Measurements from ENCODE around the gene TFIP11. TPM values are rescaled to one million over a fixed set of nuclear protein-coding genes. Genes with fewer than 3 reads are reported as not detected.

Gene TFIP11
- total and polyA plus RNA-seq, 10 of the 15 experiments (the other 5 are each of a cell fraction or from before 2014, with no cell fraction given), result 14.2 to 43.3 (median 31.9) TPM

- peak; percentile 50; the same call in 1 of the 2 replicates for TF ChIP-seq JUND (IDR thresholded peaks at IDR 0.05; ENCODE audit: low read depth, low read length)
- TF ChIP-seq IRF3 (IDR thresholded peaks at IDR 0.05), result no peak
- TF ChIP-seq KDM1A (IDR thresholded peaks at IDR 0.05; ENCODE audit: borderline replicate concordance), result no peak; the same call in 1 of the 2 replicates
- peak; percentile 58 to 93 for TF ChIP-seq SRF (IDR thresholded peaks at IDR 0.05; ENCODE audit: low read depth in 2 of 2, low read length in 2 of 2)
- TF ChIP-seq, protein P1, sequence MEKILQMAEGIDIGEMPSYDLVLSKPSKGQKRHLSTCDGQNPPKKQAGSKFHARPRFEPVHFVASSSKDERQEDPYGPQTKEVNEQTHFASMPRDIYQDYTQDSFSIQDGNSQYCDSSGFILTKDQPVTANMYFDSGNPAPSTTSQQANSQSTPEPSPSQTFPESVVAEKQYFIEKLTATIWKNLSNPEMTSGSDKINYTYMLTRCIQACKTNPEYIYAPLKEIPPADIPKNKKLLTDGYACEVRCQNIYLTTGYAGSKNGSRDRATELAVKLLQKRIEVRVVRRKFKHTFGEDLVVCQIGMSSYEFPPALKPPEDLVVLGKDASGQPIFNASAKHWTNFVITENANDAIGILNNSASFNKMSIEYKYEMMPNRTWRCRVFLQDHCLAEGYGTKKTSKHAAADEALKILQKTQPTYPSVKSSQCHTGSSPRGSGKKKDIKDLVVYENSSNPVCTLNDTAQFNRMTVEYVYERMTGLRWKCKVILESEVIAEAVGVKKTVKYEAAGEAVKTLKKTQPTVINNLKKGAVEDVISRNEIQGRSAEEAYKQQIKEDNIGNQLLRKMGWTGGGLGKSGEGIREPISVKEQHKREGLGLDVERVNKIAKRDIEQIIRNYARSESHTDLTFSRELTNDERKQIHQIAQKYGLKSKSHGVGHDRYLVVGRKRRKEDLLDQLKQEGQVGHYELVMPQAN (conservative IDR thresholded peaks at IDR 0.05), result peak; percentile 80
- TF ChIP-seq, protein P2, sequence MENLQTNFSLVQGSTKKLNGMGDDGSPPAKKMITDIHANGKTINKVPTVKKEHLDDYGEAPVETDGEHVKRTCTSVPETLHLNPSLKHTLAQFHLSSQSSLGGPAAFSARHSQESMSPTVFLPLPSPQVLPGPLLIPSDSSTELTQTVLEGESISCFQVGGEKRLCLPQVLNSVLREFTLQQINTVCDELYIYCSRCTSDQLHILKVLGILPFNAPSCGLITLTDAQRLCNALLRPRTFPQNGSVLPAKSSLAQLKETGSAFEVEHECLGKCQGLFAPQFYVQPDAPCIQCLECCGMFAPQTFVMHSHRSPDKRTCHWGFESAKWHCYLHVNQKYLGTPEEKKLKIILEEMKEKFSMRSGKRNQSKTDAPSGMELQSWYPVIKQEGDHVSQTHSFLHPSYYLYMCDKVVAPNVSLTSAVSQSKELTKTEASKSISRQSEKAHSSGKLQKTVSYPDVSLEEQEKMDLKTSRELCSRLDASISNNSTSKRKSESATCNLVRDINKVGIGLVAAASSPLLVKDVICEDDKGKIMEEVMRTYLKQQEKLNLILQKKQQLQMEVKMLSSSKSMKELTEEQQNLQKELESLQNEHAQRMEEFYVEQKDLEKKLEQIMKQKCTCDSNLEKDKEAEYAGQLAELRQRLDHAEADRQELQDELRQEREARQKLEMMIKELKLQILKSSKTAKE (IDR thresholded peaks at IDR 0.05; ENCODE audit: low read depth, poor library complexity, severe bottlenecking), result no peak
- TF ChIP-seq ZBED1 (IDR thresholded peaks at IDR 0.05; ENCODE audit: borderline replicate concordance), result no peak
- peak; percentile 100 for TF ChIP-seq CREB1 (IDR thresholded peaks at IDR 0.05; ENCODE audit: low read depth)
- peak; percentile 49 for TF ChIP-seq ATF7 (IDR thresholded peaks at IDR 0.05; ENCODE audit: low read depth)
- peak; percentile 60; the same call in 1 of the 2 replicates for TF ChIP-seq BACH1 (IDR thresholded peaks at IDR 0.05; ENCODE audit: borderline replicate concordance)
- TF ChIP-seq CREM (IDR thresholded peaks at IDR 0.05; ENCODE audit: low read depth), result peak; percentile 100
- peak; percentile 78; the same call in 1 of the 2 replicates for TF ChIP-seq DPF2 (IDR thresholded peaks at IDR 0.05)
- TF ChIP-seq, protein P3, sequence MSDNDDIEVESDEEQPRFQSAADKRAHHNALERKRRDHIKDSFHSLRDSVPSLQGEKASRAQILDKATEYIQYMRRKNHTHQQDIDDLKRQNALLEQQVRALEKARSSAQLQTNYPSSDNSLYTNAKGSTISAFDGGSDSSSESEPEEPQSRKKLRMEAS (IDR thresholded peaks at IDR 0.05; ENCODE audit: low read depth, low read length), result peak; percentile 77
- TF ChIP-seq ZNF217 (IDR thresholded peaks at IDR 0.05), result peak; percentile 72; the same call in 1 of the 2 replicates
- TF ChIP-seq EZH2 (IDR thresholded peaks at IDR 0.05; ENCODE audit: borderline replicate concordance, control insufficient read depth, low read depth, low read length), result no peak
- peak; percentile 89; the same call in 1 of the 2 replicates for TF ChIP-seq TAF1 (IDR thresholded peaks at IDR 0.05; ENCODE audit: borderline replicate concordance, low read depth, low read length)
- peak; percentile 96; the same call in 1 of the 2 replicates for TF ChIP-seq ASH2L (IDR thresholded peaks at IDR 0.05; ENCODE audit: borderline replicate concordance, low read depth)
- TF ChIP-seq IKZF2 (IDR thresholded peaks at IDR 0.05), result peak; percentile 39 to 44; a peak in 2 of 4 replicates
- TF ChIP-seq RELA (IDR thresholded peaks at IDR 0.05; ENCODE audit: borderline replicate concordance, partially characterized antibody), result peak; percentile 86
- peak; percentile 84; the same call in 1 of the 2 replicates for TF ChIP-seq MXI1 (IDR thresholded peaks at IDR 0.05; ENCODE audit: low read depth, low read length)
- TF ChIP-seq ZNF207 (IDR thresholded peaks at IDR 0.05; ENCODE audit: borderline replicate concordance), result peak; percentile 97
Measured at GRCh38 chr22:26483439-26484359, 28.6 kb downstream of the TFIP11 start, which contains the start of the genes HPS4 and SRRD (continued).

Data from GM12878 (cell line).